ENCODE results near the gene SIL1.
"Not testable (repeated sequence)": the region's sequence is repeated elsewhere in the genome, so short reads cannot be mapped to it uniquely, and the experiment has no call there.

Gene SIL1

GRCh38 chr5:138935466-138935865 is 262.7 kb downstream of the SIL1 start:
- no peak for DNase-seq

- no peak for DNase-seq
Measured at GRCh38 chr5:138934971-138935370, 263.2 kb downstream of the SIL1 start.

GRCh38 chr5:138933522-138934290 is 264.5 kb downstream of the SIL1 start:
- no peak for DNase-seq

GRCh38 chr5:138932171-138932810 is 265.9 kb downstream of the SIL1 start:
- DNase-seq: no peak

- DNase-seq: no peak
Measured at GRCh38 chr5:138930371-138931097, 267.6 kb downstream of the SIL1 start.

GRCh38 chr5:138929571-138929955 is 268.6 kb downstream of the SIL1 start:
- DNase-seq: no peak

GRCh38 chr5:138927979-138928378 is 270.2 kb downstream of the SIL1 start:
- DNase-seq: no peak

GRCh38 chr5:138927544-138927943 is 270.6 kb downstream of the SIL1 start:
- DNase-seq: no peak

- no peak for DNase-seq
Measured at GRCh38 chr5:138926688-138927448, 271.3 kb downstream of the SIL1 start.

GRCh38 chr5:138926257-138926656 is 271.9 kb downstream of the SIL1 start:
- no peak for DNase-seq

GRCh38 chr5:138925090-138925635 is 273.0 kb downstream of the SIL1 start:
- no peak for DNase-seq

- DNase-seq: no peak
Measured at GRCh38 chr5:138922494-138922893, 275.7 kb downstream of the SIL1 start.

GRCh38 chr5:138921362-138921761 is 276.8 kb downstream of the SIL1 start:
- DNase-seq: not testable (repeated sequence)

GRCh38 chr5:138920181-138920580 is 278.0 kb downstream of the SIL1 start:
- no peak for DNase-seq

- no peak for DNase-seq
Measured at GRCh38 chr5:138918686-138919085, 279.5 kb downstream of the SIL1 start.

GRCh38 chr5:138914338-138914737 is 283.8 kb downstream of the SIL1 start:
- DNase-seq: no peak

GRCh38 chr5:138913773-138914172 is 284.4 kb downstream of the SIL1 start:
- DNase-seq: no peak

- DNase-seq: no peak
Measured at GRCh38 chr5:138912093-138912492, 286.1 kb downstream of the SIL1 start.

GRCh38 chr5:138911441-138911840 is 286.7 kb downstream of the SIL1 start:
- DNase-seq: no peak

- no peak for DNase-seq
Measured at GRCh38 chr5:138910546-138911185, 287.5 kb downstream of the SIL1 start.

- DNase-seq: no peak
Measured at GRCh38 chr5:138909734-138910133, 288.4 kb downstream of the SIL1 start.

GRCh38 chr5:138905541-138905940 is 292.6 kb downstream of the SIL1 start:
- no peak for DNase-seq

Measured in stimulated activated CD4-positive, alpha-beta T cell treated with anti-CD3 and anti-CD28 coated beads, Interleukin-2, amount 100 ng/mL, for 24 hours (primary cell).